Mesodermal cell (in vitro differentiated cells): Measurements from ENCODE around the gene THEMIS.

Source experiments
- H3K27ac ChIP-seq: 2 replicates; pipeline ENCODE4 v1.7.0; 2013; ENCODE audit warnings: mild to moderate bottlenecking, low read depth, low read length, moderate library complexity; ENCODE audit not compliant: severe bottlenecking
- H3K36me3 ChIP-seq: 2 replicates; pipeline ENCODE4 v1.7.1; 2013; ENCODE audit warnings: mild to moderate bottlenecking, low read length, moderate library complexity; ENCODE audit not compliant: control insufficient read depth, insufficient read depth
- H3K4me1 ChIP-seq: one replicate; pipeline ENCODE4 v1.7.1; 2013; ENCODE audit warnings: mild to moderate bottlenecking, low read length; ENCODE audit not compliant: insufficient read depth, control insufficient read depth, poor library complexity, severe bottlenecking
- H3K4me3 ChIP-seq: 2 replicates; pipeline ENCODE4 v1.7.0; 2013; ENCODE audit warnings: low read length, control low read depth, mild to moderate bottlenecking; ENCODE audit not compliant: insufficient read depth, poor library complexity, severe bottlenecking; ENCODE audit errors: extremely low read depth
- H3K9me3 ChIP-seq: 2 replicates; pipeline ENCODE4 v1.7.1; 2013; ENCODE audit warnings: mild to moderate bottlenecking, low read length, moderate library complexity; ENCODE audit not compliant: control insufficient read depth
- WGBS, 2 experiments: methylation state at CpG; one replicate each; pipeline ENCODE4 v1.1.5; 2013; ENCODE audit warnings: missing lambda C conversion rate in 2 of 2; ENCODE audit not compliant: insufficient coverage in 2 of 2; 5-methylcytosine and 5-hydroxymethylcytosine counted together

THEMIS gene

DNA sequence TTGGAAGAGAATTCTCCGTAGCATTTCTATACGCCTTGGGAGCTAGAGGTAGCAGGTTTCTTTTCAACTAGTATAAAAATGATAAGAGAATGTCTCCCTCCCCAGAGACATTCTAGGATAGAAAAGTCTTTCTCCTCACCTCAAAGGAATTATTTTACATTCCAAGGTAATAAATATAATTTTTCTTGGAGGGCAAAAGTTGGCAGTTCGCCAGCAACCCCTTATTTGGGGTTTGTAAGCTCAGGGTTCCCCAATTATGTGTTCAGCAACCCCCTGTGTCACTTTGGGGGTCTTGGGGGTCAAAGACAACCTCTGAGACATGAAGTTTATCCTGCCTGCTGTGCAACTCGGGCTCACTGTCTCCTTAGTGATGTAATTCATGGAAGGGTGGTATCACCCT, 58.3 kb downstream of the THEMIS start:
- Histone ChIP-seq H3K36me3 (no peaks in the 10 kb centered on the region), H3K4me3 (no peak overlapping the region), H3K4me1 (peaks cover 3% of the 10 kb centered on the region), H3K27ac (no peak overlapping the region), H3K9me3 (no peaks in the 10 kb centered on the region)
- WGBS, 2 experiments = 64 to 73% methylated on average over 1 to 2 of the region's 4 CpGs

DNA sequence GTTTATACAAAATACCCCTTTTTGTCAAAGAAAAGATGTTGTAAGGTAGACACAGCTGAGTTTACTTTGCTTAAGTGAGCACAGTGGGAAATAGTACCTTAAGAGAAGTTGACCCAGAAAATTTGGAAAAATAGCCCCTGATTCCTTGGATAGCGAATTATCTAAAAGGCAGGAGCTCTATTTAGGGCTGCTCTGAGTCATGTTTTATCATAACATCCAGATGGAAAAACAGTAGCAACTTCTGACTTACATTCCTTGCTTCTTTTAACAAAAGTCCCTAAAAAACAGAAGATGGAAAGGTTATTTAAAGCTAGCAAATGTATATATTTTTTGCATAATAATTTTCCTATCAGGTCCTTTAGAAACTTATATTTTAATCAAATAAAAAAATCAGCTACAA, 59.0 kb downstream of the THEMIS start:
- no peaks in the 10 kb centered on the region for H3K36me3 ChIP-seq
- no peak overlapping the region for H3K27ac ChIP-seq
- H3K9me3 ChIP-seq = no peaks in the 10 kb centered on the region
- WGBS, 2 experiments = 83% methylated on average over 1 of the region's 1 CpG; no CpG with 5 or more reads in 1 of the 2 experiments
- no peak overlapping the region for H3K4me3 ChIP-seq
- peaks cover 3% of the 10 kb centered on the region for H3K4me1 ChIP-seq

DNA sequence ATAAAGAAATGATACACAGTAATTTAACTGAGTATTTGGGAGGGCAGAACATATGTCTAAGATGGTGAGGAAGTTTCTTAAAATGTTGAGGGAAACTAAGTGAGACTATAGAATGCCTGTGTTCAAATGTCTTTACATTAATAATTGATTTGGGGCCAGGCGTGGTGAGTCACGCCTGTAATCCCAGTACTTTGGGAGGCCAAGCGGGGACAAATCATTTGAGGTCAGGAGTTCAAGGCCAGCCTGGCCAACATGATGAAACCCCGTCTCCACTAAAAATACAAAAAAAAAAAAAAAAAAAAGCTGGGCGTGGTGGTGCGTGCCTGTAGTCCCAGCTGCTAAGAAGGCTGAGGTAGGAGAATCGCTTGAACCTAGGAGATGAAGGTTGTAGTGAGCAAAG, 66.7 kb downstream of the THEMIS start:
- no peak overlapping the region for H3K4me3 ChIP-seq
- H3K36me3 ChIP-seq = no peaks in the 10 kb centered on the region
- WGBS, 2 experiments = 95% methylated on average over 2 of the region's 7 CpGs; no CpG with 5 or more reads in 1 of the 2 experiments
- no peak overlapping the region for H3K27ac ChIP-seq
- H3K9me3 ChIP-seq = no peaks in the 10 kb centered on the region
- no peaks in the 10 kb centered on the region for H3K4me1 ChIP-seq

DNA sequence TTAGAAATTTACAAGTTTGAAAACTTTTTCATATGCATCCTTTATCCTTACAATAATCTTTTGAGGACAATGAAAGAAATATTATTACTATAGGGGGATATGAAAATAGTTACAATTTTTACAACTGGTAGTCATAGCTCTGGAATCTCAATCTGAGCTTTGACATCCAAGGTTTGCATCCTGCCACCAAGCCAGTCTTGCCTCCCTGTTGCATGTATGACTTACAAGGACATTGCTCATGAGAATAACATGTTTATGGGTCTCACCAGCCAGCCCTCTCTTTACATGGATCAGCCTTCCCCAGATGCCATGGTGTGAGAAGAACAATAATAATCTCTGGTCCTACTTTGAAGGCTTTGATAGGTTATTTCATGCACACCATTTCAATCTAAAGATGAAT, 67.5 kb downstream of the THEMIS start:
- Histone ChIP-seq H3K4me1 (no peaks in the 10 kb centered on the region), H3K9me3 (no peaks in the 10 kb centered on the region), H3K27ac (no peak overlapping the region), H3K36me3 (no peaks in the 10 kb centered on the region), H3K4me3 (no peak overlapping the region)

DNA sequence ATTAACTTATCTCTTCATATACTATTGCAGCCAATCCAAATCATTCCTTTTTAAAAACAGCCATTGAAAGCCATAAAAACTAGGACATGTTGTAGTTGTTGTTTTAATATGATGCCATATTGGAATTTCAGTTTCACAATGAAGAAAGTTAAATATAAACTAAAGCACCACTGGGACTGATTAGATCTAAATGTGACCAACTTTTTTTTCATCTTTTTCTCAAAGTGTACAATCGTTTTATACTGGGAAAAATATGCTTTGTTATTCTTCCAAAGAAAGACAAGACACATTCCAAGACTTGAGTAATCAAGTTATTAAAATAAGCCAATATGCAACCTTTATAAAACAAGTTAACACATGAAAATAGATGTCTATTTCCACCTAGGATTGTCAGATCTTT, 68.5 kb downstream of the THEMIS start:
- H3K27ac ChIP-seq = no peak overlapping the region
- WGBS, 2 experiments = no CpG with 5 or more reads among the region's 1 CpG
- H3K4me1 ChIP-seq = no peaks in the 10 kb centered on the region
- H3K9me3 ChIP-seq = no peaks in the 10 kb centered on the region
- no peak overlapping the region for H3K4me3 ChIP-seq
- H3K36me3 ChIP-seq = no peaks in the 10 kb centered on the region

DNA sequence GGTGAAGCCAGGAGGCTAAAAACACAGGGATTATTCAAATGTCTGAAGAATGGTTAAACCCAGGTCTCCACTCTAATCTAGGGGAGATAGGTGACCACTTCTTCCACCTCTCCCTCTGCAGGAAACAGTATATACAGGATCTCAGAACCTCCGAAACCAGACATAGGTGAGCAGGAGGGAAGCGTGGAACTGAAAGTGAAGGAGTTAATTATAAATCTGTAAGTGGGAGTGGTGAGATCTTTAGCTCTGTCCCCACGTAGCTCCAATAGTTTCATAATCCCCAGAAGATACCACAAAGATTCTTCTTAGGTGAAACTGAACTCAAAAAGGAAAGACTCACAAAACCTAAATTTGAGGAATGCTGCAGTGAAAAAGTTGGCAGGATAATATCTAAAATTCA, 76.8 kb downstream of the THEMIS start:
- Histone ChIP-seq H3K4me1 (no peaks in the 10 kb centered on the region), H3K4me3 (no peak overlapping the region), H3K36me3 (no peaks in the 10 kb centered on the region), H3K27ac (no peak overlapping the region), H3K9me3 (no peaks in the 10 kb centered on the region)
- no CpG with 5 or more reads among the region's 3 CpGs for WGBS, 2 experiments

DNA sequence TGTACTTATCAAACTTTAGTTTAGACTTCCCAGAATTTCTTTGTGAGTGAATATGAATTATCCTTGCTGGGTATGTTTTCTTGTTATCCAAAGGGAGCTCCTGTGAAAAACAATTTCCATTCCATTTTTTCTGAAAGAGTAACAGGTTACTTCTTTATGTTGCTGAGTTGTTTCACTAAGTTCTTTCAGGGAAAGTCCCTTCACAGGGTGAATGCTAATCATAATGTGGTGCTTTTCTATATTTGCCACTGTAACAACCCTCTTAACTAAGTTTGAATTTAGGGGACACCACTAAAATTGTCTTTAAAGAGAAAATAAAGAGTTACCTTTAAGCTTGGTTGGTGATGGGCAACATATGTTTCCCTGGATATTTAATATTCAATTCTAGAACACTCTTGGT, 79.4 kb downstream of the THEMIS start:
- H3K4me3 ChIP-seq = no peak overlapping the region
- no peak overlapping the region for H3K27ac ChIP-seq
- no peaks in the 10 kb centered on the region for H3K4me1 ChIP-seq
- no peaks in the 10 kb centered on the region for H3K9me3 ChIP-seq
- no peaks in the 10 kb centered on the region for H3K36me3 ChIP-seq

DNA sequence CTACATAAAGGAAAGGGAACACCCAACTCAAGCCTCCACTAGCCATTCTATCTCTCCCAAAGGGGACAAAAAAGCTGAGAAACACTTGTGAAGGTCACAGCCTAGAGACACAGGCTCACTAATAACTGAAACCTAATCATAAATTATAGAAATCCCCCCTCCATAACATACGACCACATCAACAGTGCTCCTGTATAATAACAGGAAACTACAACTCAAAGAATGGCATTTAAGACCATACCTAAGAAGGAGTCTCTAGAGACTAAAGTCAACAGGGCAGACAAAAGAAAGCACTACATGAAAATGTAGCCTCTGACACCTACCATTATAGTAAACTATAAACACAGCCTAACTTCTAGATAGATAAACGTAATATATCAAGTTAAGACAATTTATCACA, 82.7 kb downstream of the THEMIS start:
- H3K4me1 ChIP-seq = no peaks in the 10 kb centered on the region
- H3K4me3 ChIP-seq = no peak overlapping the region
- no peak overlapping the region for H3K27ac ChIP-seq
- H3K36me3 ChIP-seq = no peaks in the 10 kb centered on the region
- H3K9me3 ChIP-seq = no peaks in the 10 kb centered on the region
- WGBS, 2 experiments = 78 to 89% methylated on average over 1 of the region's 2 CpGs

DNA sequence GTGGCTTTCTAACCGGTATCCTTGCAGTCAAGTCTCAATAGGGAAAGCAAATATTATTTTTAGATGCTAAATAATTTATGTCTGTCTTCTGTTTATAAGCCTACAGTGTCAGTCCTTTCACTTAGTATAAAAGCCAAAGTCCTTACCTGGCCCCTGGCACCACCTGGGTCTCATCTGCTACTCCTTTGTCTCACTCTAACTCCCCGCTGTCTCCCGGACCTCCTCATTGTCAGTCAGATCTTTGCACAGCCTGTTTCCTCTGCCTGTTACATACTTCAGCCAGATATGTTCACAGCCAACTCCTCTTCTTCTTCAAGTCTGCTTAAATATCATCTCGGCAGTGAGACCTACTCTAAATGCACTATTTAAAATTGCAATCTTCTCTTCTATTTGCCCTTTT, 84.2 kb downstream of the THEMIS start:
- 82 to 84% methylated on average over 3 of the region's 4 CpGs for WGBS, 2 experiments
- H3K4me3 ChIP-seq = no peak overlapping the region
- H3K27ac ChIP-seq = no peak overlapping the region
- H3K4me1 ChIP-seq = no peaks in the 10 kb centered on the region
- H3K9me3 ChIP-seq = no peaks in the 10 kb centered on the region
- H3K36me3 ChIP-seq = no peaks in the 10 kb centered on the region

DNA sequence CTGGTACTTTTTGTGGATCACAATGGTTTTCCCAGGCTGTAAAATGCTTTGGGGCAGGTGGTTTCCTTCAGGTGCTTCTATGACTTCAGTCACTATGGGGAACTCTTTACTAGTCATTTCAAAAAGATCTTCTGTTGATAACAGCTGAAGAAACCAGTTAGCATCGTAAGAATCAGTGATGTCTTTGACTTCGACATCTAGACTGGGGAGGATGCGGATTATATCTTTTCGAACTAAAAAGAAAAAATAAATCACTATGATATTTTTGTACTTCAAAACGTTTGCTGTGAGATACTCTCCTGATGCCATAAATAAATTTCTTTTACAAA, 87.2 kb downstream of the THEMIS start:
- Histone ChIP-seq H3K9me3 (no peaks in the 10 kb centered on the region), H3K4me1 (no peaks in the 10 kb centered on the region), H3K36me3 (no peaks in the 10 kb centered on the region), H3K4me3 (no peak overlapping the region), H3K27ac (no peak overlapping the region)
- 90 to 100% methylated on average over 1 to 2 of the region's 5 CpGs for WGBS, 2 experiments

DNA sequence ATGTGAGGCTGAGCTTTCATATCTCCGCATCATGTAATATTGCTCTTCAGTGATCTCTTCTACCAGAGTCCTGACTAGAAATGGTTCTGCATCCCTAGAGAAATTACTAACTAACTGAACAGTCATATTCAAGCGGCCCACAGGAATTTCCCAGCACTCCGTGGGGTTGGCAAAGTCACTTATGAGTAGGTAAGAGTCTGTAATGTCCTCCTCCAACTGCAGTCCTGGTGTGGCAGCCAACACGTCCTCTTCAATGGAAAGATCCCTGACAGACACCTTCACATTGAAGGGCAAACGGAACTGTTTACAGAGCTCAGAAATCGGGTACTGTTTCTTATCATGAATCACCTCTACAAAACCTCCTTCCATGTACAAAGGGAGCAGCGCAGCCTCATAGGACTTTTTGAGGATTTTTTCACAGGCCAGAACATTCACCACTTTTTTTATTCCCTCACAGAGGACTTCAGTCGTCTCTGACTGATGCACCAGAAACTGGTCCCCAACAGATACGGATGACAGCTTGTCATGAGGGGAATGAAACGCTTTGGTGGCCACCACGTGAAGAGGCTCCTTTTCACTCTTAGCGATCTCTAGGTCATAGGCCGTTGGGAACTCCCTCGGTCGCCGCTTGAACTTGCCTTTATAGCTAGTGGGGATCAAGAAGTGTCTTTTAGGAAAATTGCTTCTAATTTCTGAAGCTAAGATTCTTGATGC, 87.7 kb downstream of the THEMIS start:
- H3K27ac ChIP-seq = no peak overlapping the region
- WGBS, 2 experiments = 91 to 93% methylated on average over 9 to 10 of the region's 16 CpGs
- H3K36me3 ChIP-seq = no peaks in the 10 kb centered on the region
- no peaks in the 10 kb centered on the region for H3K4me1 ChIP-seq
- no peak overlapping the region for H3K4me3 ChIP-seq
- H3K9me3 ChIP-seq = no peaks in the 10 kb centered on the region
